Tibial nerve (tissue), 4 donors: ENCODE measurements around the gene PRKAB1.

ENCODE experiments used
- EP300 ChIP-seq, 2 donors: sonication (generic); formaldehyde crosslinking; IDR thresholded peaks; one replicate each; pipeline ENCODE4 v1.6.1; 2017; ENCODE audit warnings: antibody characterized with exemption in 2 of 2, mild to moderate bottlenecking in 1 of 2
- POLR2A ChIP-seq, 2 donors: fragments of 450-650 bp; IDR thresholded peaks; one replicate each; pipeline ENCODE4 v1.6.1; 2017; ENCODE audit warnings: antibody characterized with exemption in 2 of 2, mild to moderate bottlenecking in 2 of 2, moderate library complexity in 2 of 2
- TF ChIP-seq, protein P1 (sequence below), 5 experiments: fragments of 200-600 bp in 3 of 5; fragments of 450-650 bp in 2 of 5; sonication (generic) in 3 of 5; IDR thresholded peaks; one replicate each; pipeline ENCODE4 v1.5.1; 2016 to 2019; ENCODE audit warnings: antibody characterized with exemption in 5 of 5, mild to moderate bottlenecking in 3 of 5, moderate library complexity in 2 of 5

DNA sequence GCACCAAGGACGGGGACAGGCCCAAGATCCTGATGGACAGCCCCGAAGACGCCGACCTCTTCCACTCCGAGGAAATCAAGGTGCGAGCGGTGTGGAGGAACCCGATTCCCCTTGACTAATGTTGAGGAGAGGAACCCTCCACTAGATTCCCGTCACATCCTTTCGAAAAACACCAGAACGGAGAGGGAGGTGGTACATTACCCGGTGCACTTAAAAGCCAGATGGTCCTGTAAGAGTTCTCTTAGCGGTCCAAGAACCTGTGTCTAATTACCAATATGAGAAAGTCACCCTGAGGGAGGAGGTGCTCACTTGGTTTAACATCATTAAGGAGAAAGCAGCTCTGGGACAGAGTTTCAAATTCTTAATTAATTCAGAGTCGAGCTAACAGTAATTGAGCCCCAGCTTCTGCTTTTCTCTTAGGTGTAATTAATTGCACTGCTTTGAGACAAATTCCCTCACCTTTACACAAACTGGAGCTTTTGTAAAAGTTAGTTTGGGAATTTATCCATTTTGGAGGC lies 450 bp downstream of the PRKAB1 start:
- TF ChIP-seq POLR2A (IDR thresholded peaks at IDR 0.05) (no peak), EP300 (IDR thresholded peaks at IDR 0.05) (no peak)
- TF ChIP-seq, protein P1, sequence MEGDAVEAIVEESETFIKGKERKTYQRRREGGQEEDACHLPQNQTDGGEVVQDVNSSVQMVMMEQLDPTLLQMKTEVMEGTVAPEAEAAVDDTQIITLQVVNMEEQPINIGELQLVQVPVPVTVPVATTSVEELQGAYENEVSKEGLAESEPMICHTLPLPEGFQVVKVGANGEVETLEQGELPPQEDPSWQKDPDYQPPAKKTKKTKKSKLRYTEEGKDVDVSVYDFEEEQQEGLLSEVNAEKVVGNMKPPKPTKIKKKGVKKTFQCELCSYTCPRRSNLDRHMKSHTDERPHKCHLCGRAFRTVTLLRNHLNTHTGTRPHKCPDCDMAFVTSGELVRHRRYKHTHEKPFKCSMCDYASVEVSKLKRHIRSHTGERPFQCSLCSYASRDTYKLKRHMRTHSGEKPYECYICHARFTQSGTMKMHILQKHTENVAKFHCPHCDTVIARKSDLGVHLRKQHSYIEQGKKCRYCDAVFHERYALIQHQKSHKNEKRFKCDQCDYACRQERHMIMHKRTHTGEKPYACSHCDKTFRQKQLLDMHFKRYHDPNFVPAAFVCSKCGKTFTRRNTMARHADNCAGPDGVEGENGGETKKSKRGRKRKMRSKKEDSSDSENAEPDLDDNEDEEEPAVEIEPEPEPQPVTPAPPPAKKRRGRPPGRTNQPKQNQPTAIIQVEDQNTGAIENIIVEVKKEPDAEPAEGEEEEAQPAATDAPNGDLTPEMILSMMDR (IDR thresholded peaks at IDR 0.05), result no peak
